ENCODE measurements around the gene NBEAL2.
"Not testable (repeated sequence)": the region's sequence is repeated elsewhere in the genome, so short reads cannot be mapped to it uniquely, and the experiment has no call there.

Gene NBEAL2

GRCh38 chr3:46958467-46959160, 20.9 kb upstream of the NBEAL2 start:
- no peak for TF ChIP-seq CTCF (IDR thresholded peaks at IDR 0.05; ENCODE audit: low read depth, low read length)
- H3K4me3 ChIP-seq (ENCODE audit: low read depth, low read length): no peak overlapping the region

- H3K4me3 ChIP-seq (ENCODE audit: low read depth, low read length): no peak overlapping the region
- TF ChIP-seq CTCF (IDR thresholded peaks at IDR 0.05; ENCODE audit: low read depth, low read length): no peak
These were observed 20.3 kb upstream of the NBEAL2 start for GRCh38 chr3:46959161-46959511.

- TF ChIP-seq CTCF (IDR thresholded peaks at IDR 0.05; ENCODE audit: low read depth, low read length): no peak
- H3K4me3 ChIP-seq (ENCODE audit: low read depth, low read length): no peak overlapping the region
These were observed 19.3 kb upstream of the NBEAL2 start for GRCh38 chr3:46960081-46960701.

GRCh38 chr3:46960835-46961234, 18.6 kb upstream of the NBEAL2 start:
- TF ChIP-seq CTCF (IDR thresholded peaks at IDR 0.05; ENCODE audit: low read depth, low read length): no peak

GRCh38 chr3:46962427-46962826, 17.0 kb upstream of the NBEAL2 start:
- no peak for TF ChIP-seq CTCF (IDR thresholded peaks at IDR 0.05; ENCODE audit: low read depth, low read length)
- no peak overlapping the region for H3K4me3 ChIP-seq (ENCODE audit: low read depth, low read length)

More at GRCh38 chr3:46960835-46961234, 18.6 kb upstream of the NBEAL2 start:
- H3K4me3 ChIP-seq (ENCODE audit: low read depth, low read length): no peak overlapping the region

GRCh38 chr3:46962990-46963389, 16.5 kb upstream of the NBEAL2 start:
- H3K4me3 ChIP-seq (ENCODE audit: low read depth, low read length): no peak overlapping the region
- TF ChIP-seq CTCF (IDR thresholded peaks at IDR 0.05; ENCODE audit: low read depth, low read length): no peak

GRCh38 chr3:46964038-46964590, 15.4 kb upstream of the NBEAL2 start:
- not testable (repeated sequence) for H3K4me3 ChIP-seq (ENCODE audit: low read depth, low read length)

All from WI38 (cell line).